Embryonic facial prominence (tissue), 1 donor: ENCODE results near the gene TENM4.
A peak's percentile ranks its signal among the peaks of the same experiment; 100 is the strongest.
"Not testable (repeated sequence)": the region's sequence is repeated elsewhere in the genome, so short reads cannot be mapped to it uniquely, and the experiment has no call there.

Experiments used
- DNase-seq: peaks from one replicate; pipeline ENCODE4 v3.0.0-alpha.2; 2016; ENCODE audit errors: extremely low spot score

The TENM4 gene

DNA sequence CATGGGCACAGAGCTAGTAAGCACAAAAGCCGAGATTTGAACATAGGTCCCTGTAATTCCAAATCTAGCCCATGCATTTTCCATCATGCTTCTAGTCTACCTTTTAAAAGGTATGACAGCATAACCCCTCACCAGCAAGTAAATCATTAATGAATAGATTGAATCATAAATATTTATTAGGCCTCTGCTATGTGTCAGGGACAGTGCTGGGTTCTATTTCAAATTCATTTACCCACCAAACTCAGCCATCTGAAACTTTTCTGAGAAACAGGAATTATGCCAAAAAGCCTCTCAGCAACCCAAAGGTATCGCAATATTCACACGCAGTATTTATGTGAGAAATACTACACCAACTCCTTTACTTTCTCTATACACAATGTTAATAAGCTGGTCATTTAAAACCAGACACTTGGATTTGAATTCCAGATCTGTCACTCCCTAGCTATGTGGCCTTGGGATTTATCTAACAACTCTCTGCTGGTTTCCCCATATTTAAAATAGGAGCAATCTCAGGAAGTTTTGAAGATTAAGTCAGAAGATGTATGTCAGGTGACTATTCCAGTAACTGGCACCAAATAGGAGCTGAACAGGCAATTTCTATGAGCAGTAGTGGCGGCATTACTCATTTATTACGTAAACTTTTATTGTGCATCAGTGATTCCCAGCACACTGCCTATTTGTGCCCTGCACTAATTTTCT lies 191.4 kb downstream of the TENM4 start:
- no peak for DNase-seq

DNA sequence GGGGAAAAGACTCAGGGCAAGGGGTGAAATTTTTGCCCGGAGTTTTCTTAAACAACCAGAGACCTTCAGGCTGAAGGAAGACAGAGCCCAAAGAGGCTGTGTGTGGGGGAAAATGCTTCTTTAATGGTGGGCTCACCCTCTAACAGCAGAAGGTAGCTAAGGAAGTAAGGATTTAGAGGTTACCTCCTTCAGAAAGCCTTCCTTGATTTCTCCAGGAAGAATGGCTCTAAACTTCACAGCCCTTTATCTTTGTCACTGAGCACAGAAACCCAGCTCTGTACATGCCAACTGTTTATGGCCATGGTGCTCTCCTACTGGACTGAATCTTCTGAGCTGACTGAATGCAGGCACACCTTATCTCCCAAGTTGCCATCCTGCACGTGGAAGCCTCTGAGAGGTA lies 196.0 kb downstream of the TENM4 start:
- no peak for DNase-seq

DNA sequence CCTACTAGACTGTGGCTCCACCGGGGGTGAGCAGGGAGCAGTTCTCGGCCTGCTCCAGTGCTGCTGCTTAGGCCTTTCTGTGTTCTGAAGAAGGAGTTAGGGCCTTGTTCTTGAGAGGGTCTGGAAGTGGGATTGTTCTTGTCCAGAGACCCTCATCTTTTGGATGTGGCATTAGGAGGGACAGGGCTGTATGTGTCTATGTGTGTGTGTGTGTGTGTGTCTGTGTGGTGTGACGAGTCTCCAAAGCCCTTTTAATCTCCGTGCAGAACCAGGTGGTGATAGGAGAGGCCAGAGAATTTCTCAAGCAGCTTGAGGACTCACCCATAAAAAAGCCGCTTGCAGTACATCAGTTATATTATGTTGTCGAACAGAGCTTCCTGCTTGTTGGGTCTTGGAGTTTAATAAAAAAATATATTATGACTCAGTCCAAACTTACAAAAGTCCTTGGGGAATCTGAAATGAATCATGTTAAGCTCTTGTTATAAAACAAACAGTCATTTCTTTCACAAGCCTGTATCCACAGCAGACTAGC lies 196.5 kb downstream of the TENM4 start:
- DNase-seq = no peak

DNA sequence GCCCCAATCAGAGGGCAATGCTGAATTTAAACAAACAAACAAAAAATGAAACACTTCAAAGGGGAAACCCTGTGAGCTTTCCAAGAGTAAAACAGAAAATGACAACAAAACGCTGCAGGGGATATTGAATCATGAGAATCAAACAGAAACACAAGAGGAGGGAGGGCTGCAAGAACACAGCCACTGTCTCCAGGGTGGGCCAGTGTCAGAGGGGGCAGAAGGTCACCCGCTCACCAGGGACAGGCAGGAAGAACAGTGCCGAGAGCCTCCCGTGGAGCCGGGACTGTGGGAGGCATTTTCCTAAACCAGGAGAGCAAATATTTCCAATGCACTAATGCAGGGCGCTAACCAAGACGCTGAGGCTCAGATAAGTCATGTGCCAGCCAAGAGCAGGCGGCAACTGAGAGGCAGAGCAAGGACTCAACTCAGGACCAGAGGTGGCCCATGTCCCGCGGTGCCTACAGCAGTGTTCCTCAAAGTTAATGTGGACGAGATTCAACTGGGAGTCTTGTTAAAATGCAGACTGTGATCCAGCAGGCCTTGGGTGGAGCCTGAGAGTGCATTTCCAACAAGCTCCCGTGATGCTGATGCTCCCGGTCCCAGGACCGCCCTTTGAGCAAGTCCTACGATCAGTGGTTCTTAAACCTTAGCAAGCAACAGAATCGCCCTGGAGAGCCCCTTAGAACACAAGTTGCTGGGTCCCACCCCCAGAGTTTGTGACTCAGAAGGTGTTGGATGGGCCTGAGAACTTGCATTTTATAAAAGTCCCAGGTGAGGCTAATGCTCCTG lies 197.2 kb downstream of the TENM4 start:
- DNase-seq = no peak

DNA sequence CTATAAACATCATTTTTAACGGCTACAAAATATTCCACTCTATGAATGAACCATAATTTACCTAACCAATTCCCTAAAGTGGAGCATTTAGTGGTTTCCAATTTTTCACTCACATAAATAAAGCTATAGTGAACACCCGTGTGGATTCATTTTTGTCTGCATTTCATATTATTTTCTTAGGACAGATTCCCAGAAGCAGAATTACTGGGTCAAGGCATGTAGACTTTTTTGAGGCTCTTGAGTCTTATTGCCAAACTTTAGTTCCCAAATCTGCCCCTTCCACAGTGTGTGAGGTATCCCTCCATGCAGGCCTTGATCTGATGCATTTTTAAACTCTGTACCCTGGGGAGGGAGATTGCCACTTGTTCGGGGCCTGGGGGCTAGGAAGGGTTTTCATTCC lies 198.2 kb downstream of the TENM4 start:
- DNase-seq = no peak

DNA sequence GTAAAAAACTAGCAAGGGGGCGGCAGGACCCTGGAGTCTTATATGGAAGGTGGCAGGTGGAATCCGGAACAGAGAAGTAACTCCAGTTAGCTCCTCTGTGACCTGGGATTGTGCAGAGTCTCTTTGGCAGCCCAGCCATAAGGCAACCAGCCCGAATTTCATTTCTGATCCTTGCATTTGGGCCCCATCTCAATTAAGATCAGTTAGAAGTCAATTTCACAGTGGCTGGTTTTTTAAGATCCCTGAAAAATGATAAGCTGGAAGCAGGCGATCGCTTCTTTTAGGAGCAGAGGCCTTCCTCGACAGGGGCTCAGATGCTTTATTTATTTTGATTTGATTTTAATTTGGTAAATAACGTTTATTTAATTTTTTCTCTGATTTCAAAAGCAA lies 199.0 kb downstream of the TENM4 start:
- DNase-seq = no peak

DNA sequence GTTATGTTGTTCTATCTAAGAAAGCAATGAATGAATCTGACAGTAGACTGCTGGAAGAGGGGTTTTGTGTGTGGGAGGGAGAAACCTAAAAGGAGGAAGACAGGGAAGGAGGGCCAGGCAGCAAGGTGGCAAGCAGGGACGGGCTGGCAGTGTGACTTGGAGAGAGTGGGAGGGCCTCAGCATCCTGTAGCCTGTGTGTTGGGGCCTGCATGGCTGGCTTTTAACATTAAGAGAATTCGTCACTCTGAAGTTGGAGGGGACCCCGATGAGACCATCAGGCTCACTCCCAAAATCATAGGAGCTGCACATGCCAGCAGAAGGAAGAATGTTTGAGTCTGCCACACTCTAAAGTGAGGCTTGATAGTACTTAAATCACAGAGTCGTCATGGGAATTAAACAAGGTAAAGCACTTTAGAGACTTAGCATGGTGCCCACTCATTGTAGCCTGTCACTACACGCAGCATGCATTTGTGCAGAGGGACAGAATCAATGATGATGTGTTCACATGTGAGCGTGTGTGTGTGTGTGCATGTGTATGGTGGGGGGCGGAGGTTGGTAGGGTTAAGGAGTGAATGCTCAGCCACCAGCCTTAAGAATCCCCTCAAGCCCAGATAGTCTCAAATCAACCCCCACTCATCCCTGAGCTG lies 199.5 kb downstream of the TENM4 start:
- DNase-seq = no peak

DNA sequence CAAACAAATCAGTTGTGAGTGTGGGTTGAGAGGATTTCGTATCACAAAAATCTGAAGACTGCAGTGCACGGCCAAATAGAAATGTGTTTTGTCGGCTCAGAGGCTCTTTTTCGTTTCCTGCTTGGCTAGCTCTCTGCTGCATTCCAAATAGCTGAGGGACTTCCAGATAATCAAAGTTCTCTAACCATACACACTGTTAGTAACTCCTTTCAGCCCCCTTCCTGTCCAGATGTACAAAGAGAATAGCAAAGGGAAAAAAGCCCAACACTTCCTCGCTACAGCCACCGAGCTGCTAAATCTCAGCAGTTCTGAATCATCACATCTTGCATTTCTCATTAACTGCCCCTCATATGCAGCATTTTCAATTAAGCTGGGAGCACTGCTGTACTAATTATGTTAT lies 203.1 kb downstream of the TENM4 start:
- peak; percentile 47 for DNase-seq

DNA sequence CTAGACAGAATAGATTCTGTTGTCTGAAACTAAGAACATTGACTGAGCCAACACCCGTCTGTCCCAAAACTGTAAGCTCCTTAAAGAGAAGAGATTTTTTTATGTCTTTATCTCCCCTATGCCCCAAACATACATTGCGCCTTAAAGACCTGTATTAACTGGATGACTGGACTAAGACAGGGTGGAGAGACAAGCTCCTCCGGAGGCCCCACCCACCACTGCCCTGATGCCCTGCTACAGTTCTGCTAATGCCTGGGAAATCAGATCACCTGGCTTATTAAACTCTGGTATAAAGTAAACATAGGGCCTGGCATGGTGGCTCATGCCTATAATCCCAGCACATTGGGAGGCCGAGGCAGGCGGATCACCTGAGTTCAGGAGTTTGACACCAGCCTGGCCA lies 203.7 kb downstream of the TENM4 start:
- DNase-seq = no peak

DNA sequence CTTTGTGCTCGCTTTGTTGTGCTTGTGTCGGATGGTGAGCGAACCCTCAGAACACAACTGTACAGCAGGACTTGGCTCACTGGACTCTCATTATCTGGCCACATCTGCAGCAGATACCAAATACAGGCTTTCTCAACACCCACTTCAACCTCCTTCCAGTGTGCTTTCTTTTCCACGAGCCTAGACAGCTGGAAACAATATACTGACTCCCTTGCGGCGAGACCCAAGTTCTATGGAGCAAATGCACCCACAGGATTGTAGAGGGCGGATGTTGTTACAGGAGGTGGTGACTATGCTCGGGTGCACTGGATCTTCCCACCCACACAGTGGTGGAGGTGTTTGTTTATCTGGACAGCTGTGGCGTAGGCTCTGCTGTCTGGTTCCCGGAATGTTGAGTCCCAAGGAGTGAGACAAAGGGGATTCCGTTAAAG lies 204.3 kb downstream of the TENM4 start:
- DNase-seq = no peak

DNA sequence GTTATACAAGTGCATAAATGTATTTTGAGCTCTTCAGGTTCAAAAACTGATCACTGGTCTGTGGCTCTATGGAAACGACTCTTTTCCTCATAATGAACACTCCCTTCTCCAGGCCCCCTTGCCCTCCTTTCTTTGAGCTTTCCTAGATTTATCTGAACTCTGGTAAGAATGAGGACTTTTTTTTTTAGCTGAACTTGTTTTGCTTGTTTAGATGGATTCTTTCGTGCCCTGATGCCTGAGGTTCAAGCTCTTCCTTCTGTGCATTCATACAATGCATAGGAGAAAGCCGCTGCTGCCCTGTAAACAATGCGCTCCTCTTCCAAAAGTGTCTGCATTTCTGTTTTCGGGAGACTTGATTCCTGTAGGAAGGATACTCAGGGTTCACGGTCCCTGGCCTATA lies 205.1 kb downstream of the TENM4 start:
- no peak for DNase-seq

DNA sequence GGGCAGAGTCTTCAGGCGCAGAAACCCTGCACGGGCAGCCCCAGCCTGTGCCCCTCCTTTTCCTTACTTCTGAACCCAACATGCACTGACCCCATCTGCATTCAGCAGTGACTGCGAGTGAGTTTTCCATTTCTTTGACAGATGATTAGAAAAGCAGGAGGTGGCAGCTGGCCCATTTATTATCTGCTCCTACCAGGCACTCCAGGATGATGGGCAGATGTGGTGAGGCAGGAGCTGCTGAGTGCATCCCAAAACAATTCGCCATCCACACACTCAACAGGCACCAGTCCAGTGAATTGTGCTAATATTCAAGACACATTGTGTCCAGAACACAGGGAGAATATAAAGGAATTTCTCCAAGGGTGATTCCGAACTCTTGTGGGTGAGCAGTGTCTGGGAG lies 208.5 kb downstream of the TENM4 start:
- no peak for DNase-seq

DNA sequence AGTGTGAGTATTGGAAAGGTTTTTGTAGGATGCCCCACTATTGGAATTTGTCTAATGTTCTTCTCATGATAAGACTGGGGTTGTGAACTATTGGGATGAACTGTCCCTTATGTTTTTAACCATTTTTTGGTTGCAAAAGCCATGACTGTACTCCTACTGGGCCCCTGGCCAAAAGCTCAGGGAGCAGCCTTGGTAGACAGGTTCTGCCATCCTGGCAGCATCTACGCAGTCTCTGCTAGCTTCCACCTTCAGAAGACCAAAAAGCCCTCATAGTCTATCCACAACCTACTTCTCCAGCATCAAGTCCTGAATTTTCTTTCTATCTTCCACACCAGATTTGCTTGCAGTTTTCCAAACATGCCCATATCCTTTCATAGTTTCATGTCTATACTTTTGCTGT lies 211.8 kb downstream of the TENM4 start:
- no peak for DNase-seq

DNA sequence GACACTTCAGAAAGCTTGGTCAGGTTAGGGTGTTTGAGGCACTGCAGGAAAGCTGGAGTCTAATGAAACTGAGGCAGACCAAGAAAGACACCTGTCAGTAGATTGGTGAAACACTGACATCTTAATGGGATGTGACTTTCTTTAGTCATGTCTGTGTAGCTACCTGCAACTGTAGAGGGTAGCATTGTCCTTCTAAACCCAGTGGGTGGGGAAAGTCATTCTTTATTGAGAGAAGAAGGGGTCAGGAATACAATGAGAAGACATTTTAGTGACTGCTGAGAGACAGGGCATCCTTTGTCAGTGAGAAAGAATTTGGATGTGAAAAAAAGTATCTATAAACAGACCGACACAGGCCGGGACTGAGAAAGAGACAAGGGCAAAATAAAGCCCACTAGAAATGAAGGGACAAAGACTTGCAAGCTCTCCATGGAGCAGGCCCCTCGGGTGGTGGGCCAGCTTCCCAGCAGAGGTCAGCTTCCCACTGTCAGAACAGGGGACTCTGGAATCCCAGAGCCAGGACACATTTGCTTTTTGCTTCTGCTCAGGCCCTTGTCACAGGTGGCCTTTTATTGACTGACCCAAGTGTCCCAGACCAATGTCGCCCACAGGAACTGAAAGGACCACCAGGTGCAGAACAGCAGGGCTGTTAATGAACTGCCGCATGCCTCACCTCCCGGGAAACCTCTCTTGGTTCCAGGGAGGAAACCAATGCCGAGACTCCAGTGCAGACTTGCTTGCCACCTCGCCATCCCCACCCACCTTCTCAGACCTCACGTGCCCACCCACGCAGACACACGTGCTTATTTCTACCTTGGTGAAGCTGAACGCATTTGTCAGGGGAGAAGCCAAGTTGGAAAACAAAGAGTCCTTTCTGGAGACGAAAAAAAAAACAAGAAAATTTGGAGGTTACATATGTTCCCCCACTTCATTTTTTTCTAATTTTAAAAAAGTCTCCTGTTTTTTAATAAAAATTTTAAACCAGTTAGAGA lies 212.8 kb downstream of the TENM4 start:
- no peak for DNase-seq

DNA sequence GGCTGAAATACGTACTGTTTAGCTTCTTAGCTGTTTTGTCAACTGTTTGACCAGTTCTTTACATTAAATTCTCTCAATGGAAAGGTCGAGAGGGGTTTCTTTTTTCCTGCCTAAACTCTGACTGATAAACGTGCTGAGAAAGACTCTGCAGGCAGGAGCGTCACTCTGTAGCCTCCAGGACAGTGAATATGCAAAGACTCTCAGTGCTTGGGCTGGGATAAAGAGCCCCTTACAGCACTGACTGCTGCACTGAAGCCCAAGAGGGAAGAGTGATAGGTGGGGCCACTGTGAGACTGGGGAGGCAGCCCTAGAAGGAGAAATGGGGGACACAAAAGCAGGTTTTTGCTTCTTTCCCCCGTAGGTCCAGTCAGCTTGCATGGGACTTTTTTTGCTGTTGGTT lies 213.5 kb downstream of the TENM4 start:
- DNase-seq = no peak

DNA sequence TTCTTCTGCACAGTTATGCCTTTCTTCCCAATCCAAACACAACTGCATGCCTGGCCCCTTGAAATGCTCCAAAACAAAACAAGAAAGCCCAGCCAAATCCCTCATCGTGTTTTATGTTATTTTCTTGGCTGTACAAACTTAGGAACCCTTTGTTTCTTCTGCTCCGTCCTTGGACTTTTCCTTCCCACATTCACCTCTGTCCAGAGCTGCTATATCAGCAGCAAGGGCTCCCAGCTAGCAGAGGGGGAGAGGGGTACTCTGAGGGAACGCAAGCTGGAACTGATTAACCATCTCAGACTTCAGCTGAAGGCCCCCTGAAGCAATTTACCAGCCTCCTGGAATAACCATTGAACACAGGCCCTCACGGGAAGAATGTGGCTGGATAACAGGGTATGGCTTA lies 214.7 kb downstream of the TENM4 start:
- no peak for DNase-seq

DNA sequence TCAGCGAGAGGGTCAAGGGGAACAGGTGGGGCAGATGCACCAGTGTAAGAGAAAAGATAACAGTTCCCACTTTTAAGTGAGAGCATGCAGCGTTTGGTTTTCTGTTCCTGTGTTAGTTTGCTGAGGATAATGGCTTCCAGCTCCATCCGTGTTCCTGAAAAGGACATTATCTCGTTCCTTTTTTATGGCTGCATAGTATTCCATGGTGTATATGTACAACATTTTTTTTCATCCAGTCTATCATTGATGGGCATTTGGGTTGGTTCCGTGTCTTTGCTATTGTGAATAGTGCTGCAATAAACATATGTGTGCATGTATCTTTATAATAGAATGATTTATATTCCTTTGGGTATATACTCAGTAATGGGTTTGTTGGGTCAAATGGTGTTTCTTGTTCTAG lies 218.7 kb downstream of the TENM4 start:
- DNase-seq = not testable (repeated sequence)

DNA sequence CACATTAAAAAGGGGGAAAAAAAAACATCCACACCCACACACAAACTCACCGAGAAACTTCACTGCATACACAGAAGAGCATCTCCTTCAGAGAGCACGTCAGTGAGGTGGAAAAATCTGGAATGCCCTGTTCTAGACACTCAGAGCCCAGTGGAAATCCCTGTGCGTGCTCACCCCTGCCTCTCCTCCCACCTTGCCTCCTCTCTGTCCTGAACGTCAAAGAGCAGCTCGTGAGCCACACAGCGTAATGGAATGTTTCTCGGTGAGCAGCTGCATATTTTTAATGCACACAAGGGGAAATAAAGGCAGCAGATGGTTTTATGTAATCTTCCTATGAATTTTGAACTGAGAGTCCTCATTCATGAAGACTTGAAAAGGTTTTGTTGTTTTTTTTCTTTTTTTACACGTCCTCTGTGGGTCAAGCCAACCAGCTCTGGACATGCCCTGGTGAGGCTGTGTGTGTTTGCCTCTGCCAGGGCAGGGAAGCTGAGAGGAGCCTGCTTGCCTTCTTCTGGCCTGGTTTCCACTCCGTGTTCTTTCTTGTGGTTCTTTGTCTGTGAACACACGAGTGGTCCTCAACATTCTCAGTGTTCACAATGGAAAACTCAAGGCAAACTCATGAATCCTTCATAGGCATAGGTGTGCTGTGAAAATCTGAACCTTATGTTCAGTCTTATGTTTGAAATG lies 219.2 kb downstream of the TENM4 start:
- DNase-seq = no peak

DNA sequence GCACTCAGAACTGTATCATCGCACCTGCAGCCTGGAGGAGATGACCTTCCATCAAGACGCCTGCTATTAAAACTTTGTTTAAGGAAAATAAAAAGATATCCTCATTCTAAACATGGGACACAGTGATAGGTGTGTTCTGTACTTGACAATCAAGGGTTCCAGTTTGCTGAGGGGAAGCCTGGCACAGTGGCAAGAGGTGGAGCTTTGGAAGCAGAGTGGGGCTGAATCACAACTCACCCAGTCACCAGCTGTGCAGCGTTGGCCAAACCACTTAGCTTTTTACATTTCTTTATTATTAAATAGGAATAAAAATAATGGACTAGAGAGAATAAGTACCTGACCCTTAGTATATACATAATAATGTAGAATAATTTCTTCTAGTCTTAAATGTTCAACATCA lies 220.7 kb downstream of the TENM4 start:
- DNase-seq = no peak

DNA sequence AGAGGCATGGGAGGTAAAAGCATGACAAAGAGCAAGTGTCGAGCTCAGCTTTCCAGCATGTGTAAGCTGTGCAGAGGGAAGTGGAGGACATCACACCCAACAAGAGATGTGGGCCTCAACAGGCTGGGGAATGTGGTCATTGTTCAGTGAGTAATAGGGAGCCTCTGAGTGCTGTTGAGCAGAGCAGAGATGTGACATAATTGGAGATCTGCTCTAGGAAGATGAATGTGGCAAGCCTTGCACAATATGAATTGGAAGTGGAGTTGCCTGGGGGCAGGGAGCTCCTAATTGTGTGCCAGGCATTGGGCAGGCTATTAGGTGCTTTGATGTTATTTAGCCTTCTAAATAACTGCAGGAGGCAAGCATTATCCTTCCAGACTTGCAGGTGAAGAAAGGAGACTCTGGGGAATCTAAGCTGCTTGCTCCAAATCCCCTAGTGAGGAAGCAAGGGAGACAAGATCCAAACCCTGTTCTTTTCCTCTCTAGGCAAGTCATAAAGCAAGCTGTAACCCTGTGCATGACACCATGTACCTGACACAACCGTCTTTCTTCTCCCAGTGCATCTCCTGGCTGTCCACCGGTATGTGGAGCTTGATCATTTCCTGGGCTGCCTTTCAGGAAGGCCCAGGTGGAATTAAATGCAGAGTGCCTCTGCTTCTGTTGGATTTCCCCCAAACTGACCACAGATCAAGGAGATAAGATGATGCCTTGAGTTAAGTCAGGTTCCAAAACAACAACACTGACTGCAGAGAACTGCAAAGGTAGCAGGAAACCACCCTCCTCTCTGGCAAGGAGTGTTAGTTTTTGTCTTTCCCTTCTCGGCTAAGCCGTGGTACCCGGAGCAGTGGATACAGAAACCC lies 221.4 kb downstream of the TENM4 start:
- DNase-seq = no peak
